Choroid plexus epithelial cell (primary cell): ENCODE data around the gene SND1.
A peak's percentile ranks its signal among the peaks of the same experiment; 100 is the strongest.

Source experiments
- DNase-seq: peaks from one replicate; pipeline ENCODE4 v3.0.0-alpha.2; 2010; ENCODE audit warnings: low read depth
- H3K4me3 ChIP-seq: 2 replicates; pipeline ENCODE4 v1.5.1; 2011; ENCODE audit warnings: low read depth, mild to moderate bottlenecking, control low read depth, low read length, moderate library complexity
- TF ChIP-seq, protein P1 (sequence below): conservative IDR thresholded peaks from 2 replicates; pipeline ENCODE4 v1.5.1; 2011; ENCODE audit warnings: low read depth, mild to moderate bottlenecking, control low read depth, inconsistent platforms, low read length, moderate library complexity

The SND1 gene

GRCh38 chr7:127782075-127782474 lies 130.1 kb downstream of the SND1 start:
- TF ChIP-seq, protein P1, sequence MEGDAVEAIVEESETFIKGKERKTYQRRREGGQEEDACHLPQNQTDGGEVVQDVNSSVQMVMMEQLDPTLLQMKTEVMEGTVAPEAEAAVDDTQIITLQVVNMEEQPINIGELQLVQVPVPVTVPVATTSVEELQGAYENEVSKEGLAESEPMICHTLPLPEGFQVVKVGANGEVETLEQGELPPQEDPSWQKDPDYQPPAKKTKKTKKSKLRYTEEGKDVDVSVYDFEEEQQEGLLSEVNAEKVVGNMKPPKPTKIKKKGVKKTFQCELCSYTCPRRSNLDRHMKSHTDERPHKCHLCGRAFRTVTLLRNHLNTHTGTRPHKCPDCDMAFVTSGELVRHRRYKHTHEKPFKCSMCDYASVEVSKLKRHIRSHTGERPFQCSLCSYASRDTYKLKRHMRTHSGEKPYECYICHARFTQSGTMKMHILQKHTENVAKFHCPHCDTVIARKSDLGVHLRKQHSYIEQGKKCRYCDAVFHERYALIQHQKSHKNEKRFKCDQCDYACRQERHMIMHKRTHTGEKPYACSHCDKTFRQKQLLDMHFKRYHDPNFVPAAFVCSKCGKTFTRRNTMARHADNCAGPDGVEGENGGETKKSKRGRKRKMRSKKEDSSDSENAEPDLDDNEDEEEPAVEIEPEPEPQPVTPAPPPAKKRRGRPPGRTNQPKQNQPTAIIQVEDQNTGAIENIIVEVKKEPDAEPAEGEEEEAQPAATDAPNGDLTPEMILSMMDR, result no peak
- H3K4me3 ChIP-seq, result no peak overlapping the region
- no peak for DNase-seq

- no peak overlapping the region for H3K4me3 ChIP-seq
- TF ChIP-seq, protein P1, result no peak
- peak; percentile 47 for DNase-seq
Measured at GRCh38 chr7:127782654-127783559, 130.9 kb downstream of the SND1 start.

DNA sequence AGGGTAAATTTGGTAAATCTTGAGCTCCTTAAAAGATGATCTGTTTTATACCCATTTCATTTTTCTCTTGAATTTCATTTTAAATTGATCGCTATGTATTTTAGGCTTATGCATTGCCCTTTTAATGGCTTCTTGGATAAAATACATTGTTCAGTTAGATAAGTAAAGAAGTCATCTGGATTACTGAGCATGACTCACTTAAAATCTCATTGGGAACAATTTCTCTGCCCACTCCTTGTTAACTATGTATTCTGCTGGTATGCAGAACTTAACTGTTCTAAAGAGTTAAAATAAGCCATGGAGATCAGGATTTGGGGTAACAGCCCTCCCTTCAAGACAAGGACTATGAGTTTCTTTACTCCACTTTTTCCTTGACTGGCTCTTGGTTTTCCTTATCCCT lies 134.2 kb downstream of the SND1 start:
- no peak overlapping the region for H3K4me3 ChIP-seq
- TF ChIP-seq, protein P1, result no peak
- peak; percentile 31 for DNase-seq

DNA sequence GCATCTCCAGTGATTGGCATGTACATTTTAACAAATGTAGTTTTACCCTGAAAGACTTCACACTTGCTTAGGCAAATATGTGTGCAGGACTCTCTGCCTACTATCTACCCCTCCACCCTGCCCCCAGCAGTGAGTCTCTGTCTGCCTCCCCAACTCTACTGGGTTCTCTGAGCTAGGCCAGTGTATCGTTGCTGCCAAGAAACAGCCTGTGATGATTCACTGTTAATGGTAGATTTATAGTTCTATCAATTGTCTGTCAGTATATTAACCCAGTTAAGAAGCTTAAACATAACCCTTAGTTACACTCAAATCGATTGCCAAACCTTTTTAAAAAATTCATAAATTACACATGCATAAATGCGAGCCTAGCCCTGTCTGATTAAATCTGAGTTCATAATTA lies 137.0 kb downstream of the SND1 start:
- H3K4me3 ChIP-seq, result no peak overlapping the region
- no peak for DNase-seq
- TF ChIP-seq, protein P1, result no peak

DNA sequence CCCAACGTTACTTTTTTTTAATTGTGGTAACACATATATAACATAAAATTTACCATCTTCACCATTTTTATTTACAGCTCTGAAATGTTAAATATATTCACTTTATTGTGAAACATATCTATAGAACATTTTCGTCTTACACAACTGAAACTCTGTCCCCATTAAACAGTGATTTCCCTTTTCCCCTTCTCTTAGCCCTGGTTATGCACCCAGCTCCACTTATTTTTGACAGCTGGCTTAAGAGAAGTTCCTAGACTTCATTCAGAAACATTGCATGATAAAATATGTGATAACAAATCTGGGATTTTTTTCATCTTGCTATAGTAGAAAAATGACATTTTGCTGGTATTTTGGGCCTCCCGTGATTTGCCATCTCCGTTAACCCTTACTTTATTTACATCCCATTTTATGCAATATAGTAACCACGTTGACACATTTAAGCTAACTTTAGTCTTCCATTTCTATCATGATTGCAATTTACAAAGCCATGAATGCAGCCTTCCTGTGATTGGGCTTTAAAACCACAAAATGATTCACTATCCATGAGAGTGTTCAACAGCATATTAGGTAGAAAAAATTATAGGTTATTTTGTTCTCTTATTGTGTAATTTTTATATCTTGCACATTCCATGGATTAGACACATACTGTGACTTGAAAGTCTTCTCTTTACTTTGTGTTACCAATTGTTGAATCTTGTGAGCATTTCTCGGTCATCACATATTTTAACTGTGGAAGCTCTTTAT lies 139.6 kb downstream of the SND1 start:
- TF ChIP-seq, protein P1, result no peak
- peak; percentile 74 for DNase-seq

GRCh38 chr7:127792528-127793342 lies 140.7 kb downstream of the SND1 start:
- TF ChIP-seq, protein P1, result peak; percentile 68
- no peak for DNase-seq
- H3K4me3 ChIP-seq, result no peak overlapping the region

More for the DNA sequence above, 139.6 kb downstream of the SND1 start:
- no peak overlapping the region for H3K4me3 ChIP-seq
